ENCODE results near the gene MTUS2.

The MTUS2 gene

DNA sequence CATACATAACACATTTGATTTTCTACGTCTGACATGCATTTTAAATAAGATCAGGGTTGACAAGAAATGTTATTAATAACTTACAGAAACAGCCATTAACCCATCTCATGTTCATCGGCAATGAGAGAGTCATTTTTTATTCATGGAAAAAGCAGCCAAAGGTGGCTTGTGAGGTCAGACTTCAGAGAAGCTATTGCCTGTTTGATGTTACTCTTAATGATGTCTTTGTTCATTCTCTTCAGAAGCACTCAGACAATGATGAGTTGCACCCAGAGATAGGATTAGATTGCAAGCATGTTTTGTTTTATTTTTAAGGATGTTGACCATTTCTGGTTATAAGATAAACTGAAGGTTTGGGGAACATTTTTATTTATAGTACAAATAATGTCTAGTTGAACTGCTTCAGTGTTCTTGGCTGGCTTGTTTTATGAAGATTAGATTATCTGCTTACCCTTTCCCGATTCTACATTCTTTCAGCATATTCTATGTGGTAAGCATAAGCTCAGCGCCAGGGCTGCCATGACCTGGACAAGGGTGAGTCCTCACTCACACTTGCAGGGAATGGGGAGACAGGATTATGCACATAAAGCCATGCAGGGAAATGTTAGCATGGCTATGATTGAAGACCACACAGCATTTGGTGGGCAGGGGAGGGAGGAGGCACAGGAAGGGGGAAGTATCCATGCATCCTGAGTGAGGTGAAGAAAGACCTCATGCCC is 288.1 kb downstream of the MTUS2 start:
- DNase-seq (ENCODE audit: low read depth) = no peak

DNA sequence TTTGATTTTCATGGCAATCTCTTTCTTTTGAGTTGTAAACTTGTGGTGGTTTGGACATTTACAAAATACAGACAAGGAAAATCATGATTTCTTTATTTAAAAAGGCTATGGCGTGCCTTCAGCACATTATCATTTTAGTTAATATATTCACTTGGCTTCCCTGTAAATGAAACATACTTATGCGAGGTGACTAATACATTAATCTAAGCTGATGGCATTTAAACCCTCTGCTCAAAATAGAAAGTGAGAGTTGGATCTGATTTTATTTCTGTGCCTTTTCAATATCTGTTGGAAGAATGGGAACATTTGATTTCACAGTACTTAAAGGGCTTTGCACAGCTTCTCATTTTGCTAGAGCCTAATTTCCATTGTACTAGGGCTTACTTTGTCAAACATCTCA is 289.8 kb downstream of the MTUS2 start:
- DNase-seq (ENCODE audit: low read depth) = no peak

DNA sequence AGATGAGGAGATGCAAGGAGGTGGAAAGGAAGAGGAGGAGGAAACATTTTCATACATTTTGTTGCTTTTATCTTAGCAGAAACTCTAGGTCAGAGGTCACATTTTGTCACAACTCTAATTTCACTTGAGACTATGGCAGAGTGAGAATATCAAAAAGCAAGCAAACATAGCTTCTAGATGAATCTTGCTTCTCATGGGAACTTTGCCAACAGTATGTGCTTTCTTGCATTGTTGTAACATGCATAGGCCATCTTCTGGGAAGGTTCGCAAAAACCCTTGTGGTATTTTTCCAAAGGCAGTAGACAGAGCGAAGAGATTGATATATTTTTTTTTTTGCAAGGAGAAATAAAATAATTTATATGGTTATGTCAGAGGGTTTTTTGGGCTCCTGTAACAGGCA is 291.3 kb downstream of the MTUS2 start:
- DNase-seq (ENCODE audit: low read depth) = no peak

DNA sequence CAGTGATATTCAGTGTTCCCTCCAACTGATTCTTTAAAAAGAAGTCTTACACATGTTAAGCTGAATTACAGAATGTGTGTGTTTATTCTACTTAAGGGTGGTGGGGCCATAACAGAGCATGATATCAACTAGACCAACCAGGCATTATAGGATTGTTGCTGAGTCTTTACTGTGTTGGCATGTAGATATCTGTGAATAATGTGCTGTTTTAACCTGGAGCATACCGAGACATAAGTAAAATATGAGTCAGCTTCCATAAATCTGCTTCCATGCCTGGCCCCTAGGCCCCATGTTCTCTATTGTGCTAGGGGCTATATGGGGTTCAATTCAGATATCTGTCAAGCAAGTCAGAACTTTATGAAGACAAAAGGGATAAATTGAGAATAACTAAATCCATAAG is 295.7 kb downstream of the MTUS2 start:
- no peak for DNase-seq (ENCODE audit: low read depth)

DNA sequence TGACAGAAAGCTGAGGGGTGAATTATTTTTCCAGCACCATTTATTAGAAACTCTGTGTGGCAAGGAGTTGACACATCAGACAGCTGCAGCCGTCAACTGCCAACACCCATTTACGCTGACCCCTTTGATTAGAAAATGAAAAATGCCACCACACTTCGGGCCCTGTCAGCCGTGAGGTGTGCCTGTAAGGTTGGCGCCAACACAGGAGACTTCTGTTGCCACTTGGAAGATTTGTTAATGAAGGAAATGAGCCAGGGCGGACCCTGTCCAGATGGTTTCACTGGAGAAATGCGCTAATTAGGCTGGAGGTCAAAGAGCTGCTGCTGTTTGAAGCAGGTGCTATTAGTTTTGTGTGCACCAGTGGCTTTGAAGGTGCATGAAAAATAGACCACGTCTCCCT is 297.5 kb downstream of the MTUS2 start:
- no peak for DNase-seq (ENCODE audit: low read depth)

DNA sequence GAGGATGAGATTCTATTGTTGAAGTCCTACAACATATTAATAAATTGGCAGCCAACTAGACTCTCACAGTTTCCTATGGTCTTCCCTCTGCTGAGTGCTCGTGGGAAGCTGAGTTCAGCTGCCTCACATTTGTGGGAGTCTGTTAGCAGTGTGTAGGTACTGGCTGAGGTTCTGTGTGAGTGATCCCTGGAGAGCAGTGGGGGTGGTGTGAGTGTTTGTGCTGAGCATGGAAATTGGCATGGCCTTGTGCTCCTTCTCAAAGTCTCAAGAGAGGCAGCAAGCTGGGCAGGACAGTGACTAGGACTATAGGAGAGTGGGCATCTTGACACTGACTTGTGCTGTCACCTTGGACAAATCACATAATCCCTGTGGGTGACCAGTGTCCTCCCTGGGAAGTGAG is 298.3 kb downstream of the MTUS2 start:
- no peak for DNase-seq (ENCODE audit: low read depth)

DNA sequence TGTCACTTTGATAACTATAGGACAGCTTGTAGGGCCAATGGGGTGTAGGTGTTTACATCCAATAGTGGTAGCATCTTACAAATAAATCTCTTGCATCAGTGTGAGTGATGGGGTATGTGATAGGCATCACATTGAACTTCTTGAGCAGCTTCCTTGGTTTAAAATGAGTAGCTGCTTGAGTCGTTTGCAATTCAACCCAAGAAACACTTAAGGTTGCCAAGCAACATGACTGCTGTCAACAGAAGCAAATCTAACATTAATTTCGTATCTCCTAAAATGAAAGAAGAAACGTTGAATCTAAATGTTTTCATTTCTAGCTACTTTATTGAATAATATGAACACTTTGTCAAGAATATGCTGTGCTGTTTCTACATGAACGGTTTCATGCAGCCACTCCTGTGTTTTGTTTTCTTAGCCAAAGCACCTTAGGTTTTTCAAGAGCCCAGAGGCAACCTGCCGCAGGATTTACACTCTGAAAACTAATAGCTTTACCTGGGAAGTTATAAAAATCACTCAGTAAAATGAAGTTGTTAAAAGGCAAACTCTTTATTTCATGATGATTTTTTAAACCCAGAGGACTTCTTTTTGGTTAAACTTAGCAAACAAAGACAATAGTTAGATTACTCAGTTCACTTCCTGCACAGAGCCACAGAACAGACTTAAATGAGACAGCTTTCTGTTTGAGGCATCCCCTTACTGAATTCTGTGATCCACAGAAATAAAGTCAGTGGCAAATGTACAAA is 305.2 kb downstream of the MTUS2 start:
- no peak for DNase-seq (ENCODE audit: low read depth)

DNA sequence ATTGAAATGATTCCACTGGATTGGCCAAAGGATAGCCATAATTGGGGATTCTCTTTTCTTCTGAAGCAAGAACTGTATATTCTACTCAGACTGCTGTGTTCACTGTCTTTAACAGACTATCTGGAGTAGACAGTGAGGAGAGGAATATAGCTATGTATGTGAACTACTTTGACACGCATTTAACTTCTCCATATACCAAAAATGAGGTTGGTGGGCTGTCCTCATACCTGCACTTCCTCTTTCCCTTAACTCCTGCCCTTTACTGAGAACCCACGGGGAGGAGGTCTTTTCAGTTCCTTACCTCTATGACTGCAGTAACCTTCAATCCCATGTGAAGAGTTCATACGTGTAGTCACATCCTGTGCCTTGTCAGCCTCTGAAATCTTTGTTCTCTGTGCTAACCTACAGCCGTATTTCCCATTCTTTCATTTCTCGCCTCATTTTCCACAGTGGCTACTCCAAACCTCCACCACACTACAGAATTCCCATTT is 305.8 kb downstream of the MTUS2 start:
- no peak for DNase-seq (ENCODE audit: low read depth)

DNA sequence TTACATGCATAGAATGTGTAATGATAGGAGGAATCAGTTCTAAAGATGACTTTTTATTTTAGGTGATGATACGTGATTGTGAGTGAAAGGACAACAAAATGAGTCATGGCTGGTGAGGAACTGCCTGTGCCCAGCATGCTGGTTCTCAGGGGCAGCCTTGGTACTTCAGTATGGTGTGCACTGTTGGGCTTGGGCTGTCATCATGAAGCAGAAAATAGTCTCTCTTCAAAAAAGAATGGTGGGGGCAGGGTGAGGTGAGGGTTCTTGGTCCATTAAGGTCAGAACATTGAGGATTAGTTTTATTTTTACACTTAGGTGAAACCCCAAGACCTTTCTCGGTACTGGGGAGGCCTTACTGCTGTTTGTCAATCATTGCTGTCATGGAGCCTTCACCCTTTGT is 309.5 kb downstream of the MTUS2 start:
- no peak for DNase-seq (ENCODE audit: low read depth)

DNA sequence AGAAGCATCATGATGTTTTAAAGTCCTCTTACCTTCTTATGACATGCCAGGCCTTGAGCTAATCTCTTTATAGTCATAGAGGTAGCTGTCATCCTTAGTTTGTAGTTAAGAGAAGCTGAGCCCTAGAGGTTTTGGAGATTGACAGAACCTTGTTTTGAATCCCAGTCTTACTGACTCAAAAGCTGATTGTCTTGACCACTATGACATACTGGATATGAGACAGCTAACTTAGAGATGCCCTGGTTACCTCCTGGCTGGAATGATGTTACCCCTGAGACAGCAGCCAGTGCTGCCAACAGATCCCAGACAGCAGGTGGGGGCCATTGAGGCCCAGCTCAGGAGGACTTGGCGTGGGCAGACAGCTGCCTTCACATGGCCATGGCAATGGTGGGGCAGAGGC is 311.0 kb downstream of the MTUS2 start:
- DNase-seq (ENCODE audit: low read depth) = no peak

DNA sequence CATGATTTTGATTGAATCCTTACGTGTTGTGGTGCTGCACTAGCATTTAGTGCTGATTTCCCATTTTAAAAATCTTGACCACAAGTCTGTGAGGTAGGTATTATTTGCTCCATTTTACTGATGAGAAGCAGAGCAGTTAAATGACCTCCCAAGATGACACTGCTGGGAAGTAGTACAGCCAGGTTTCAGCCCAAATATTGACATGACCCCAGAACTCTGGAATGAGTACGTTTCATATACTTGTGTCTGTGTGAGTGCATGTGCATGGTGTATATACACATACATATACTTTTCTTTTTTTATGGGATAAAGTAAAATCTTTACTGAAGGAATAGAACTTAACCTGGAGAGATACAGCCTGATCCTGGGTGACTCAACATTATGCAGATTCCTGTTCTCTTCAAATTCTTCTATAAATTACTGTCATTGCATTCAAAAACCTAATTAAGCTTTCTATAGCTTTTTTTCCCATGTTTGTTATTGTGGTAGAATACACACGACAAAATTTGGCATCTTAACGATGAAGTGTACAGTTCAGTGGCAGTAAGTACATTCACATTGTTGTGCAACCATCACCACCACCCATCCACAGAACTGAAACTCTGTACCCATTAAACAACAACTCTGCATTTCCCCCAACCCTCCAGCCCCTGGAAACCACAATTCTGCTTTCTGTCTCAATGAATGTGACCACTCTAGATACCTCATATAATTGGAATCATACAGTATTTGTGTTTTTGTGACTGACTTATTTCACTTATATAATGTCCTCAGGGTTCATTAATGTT is 311.9 kb downstream of the MTUS2 start:
- no peak for DNase-seq (ENCODE audit: low read depth)

DNA sequence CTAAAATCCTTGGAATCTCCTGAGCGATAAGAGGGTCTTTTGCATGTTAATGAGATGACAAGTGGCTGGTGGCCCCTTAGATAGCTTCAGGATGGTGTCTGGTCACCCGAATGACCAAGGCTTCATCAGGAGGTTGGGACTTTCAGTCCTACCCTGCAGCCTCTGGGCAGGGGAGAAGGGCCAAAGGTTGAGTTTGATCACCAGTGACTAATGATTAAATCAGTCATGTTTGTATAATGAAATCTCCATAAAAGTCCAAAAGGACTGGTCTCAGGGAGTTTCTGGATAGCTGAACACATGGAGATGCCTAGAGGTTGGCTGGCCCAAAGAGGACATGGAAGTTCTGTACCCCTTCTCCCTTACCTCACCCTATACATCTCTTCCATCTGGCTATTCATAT is 316.2 kb downstream of the MTUS2 start:
- DNase-seq (ENCODE audit: low read depth) = no peak

DNA sequence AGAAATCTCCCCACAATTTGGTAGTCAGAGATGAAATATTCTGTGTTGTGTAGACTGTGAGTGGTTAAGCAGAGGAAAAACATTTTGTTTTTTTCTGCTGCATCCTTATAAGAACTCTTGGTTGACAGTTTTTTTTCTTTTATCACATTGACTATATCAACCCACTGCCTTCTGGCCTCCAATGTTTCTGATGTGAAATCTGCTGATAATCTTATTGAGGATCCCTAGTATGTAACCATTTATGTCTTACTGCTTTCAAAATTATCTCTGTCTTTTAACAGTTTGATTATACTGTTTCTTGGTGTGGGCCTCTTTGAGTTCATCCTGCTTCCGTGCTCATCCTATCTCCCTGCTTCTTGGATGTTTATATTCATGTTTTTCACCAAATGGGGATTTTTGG is 316.9 kb downstream of the MTUS2 start:
- no peak for DNase-seq (ENCODE audit: low read depth)

DNA sequence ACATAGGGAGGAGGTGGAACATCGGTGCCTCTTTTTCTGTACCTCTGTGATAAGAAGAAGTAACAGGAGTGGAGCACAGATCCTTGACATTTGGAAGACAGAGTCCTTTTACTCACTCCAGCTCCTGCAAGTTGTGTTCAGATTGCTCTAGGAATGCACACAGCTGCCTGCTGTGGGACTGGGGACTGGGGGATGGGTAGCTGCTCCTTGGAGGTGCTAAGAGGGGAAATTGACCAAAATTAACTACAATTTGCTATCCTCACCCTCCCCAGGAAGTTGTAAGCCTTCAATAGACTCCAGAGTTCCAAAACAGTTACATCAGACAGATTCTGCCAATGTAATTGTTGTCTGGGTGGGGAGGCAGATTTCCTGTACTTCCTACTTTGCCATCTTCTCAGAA is 317.9 kb downstream of the MTUS2 start:
- no peak for DNase-seq (ENCODE audit: low read depth)

DNA sequence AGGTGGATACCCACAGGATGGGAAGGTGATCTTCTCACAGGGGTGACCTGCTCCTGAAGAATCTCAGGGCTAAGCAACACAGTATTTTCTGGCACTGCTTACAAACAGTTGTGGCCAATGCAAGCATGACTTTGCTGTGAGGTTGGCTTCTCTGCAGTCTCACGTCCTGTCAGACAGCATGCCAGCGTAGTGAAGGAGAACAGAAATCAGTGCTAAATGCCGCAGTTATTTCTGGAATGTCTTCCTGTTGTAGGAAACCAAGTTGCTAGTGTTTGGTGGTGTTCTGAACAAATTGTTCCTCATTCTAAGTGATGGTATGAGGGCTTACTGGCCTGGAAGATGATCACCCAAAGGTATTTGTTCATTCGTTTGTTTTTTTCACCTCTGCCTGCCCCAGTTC is 320.1 kb downstream of the MTUS2 start:
- DNase-seq (ENCODE audit: low read depth) = no peak

DNA sequence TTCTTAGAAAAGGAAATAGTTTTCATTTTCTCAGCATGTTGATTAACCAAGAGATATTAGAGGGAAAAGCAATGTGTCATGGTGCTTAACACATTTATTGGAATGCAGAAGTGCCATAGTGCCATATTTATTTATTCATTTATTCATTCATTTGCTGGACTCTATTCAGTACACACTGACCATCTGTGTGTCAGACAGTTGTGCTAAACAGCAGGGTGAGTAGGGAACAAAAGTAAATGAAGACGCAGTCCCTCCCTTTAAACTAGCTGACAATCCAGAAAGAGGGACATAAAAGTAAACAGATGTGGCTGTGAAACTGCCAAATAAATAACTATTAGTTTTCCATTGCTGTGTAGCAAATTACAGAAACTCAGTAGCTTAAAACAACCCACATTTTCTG is 323.7 kb downstream of the MTUS2 start:
- DNase-seq (ENCODE audit: low read depth) = no peak

DNA sequence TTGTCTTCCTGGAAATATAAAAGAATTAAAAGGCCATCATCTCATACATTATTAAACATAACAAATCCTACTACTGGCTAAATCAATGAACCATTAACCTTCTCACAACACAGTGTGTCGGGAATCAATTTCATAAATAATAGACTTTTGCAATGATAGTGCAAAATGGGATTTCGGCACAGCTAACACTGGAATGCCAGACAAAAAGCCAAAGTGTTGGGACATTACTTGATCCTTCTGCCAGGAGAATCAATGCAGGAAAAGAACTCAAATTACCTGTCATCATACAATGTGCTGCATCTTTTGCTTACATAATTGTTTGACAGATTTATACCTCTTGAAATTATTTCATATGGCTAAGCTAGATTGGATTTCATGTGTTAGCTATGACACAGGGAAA is 334.3 kb downstream of the MTUS2 start:
- DNase-seq (ENCODE audit: low read depth) = no peak

DNA sequence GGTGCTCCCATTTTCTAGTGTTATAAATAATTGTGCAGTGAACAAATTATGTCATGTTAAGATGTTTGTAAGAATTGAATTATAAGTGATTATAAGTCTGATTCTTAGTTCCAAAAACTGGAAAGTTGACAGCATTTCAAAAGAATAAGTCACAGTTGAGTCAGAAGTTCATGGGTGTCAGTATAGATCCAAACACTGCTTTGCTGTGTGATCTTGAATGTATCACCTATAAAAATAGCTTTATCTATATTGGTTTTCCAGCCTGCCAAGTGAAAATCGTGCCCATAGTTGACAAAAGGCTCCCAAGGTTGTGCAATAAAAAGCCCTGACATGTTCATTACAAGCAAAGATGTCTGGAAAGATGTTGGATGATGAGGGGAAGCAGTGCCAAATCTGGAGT is 336.0 kb downstream of the MTUS2 start:
- DNase-seq (ENCODE audit: low read depth) = no peak

DNA sequence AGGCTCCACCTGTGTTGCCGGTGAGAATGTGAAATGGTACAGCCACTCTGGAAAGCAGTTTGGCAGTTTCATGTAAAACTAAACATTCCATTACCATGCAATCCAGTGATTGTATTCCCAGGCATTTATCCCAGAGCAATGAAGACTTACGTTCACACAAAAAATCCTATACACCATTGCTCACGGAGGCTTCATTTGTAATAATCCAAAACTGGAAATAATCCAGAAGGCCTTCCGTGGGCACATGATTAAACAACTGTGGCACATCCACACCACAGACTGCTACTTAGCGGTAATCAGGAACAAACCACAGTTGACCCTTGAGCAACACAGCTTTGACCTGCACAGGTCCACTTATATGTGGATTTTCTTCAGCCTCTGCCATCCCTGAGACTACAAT is 339.7 kb downstream of the MTUS2 start:
- no peak for DNase-seq (ENCODE audit: low read depth)

DNA sequence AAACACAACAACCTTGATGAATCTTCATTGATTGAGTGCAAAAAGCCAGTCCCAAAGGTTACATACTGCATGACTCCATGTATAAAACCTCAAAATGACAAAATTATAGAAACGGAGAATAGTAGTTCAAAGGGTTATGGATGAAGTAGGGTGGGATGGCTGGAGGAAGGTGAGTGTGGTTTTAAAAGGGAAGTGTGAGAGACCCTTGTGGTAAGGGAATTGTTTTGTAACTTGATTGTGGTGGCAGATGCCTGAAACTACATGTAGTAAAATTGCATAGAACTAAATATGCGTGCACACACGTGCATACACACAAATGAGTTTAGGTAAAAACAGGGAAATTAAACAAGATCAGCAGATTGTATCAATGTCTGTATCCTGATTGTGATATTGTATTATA is 340.7 kb downstream of the MTUS2 start:
- no peak for DNase-seq (ENCODE audit: low read depth)

DNA sequence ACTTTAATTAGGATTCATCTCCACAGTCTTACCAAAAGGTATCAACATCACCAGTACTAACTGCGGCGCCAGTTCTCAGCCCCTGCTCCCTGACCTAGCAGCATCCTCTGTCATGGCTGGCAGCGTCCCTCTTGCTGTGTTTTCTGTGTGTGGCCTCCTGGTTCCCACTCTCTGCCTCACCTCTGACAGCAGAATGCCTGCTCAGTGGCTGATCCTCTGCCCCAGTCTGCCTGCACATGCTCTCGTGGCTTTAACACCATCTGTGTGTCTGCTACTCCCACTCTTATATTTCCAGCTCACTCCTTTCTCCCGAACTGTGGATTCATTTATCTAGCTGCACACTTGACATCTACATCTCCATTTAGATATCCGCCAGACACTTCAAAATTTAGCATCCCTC is 341.5 kb downstream of the MTUS2 start:
- DNase-seq (ENCODE audit: low read depth) = no peak

DNA sequence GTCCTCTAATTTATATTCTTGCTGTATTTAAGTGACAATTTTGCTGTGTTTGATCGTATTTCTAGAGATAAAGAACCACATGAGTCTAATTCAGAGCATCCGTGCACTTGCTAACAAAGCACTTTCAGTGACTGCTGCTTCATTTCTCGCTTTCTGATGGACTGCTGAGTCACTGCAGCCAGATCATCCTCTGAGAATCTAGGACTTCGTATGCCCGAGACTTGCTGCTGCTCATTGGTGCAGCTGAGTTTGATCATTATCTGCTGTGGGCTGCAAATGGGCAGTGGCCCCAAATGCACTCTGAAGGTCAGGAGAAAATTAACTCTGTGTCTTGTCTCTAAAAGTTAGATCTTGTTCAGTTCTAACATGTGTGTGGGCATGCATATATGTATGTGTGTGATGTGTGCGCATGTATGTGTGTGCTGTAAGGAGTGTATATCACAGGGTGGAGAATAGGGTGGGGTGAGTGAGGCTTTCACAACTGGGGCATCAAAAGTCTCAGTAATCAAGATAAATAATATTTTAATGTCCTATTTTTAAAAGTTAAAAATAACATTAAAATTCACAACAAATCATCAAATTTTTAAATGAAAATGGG is 342.6 kb downstream of the MTUS2 start:
- DNase-seq (ENCODE audit: low read depth) = no peak

DNA sequence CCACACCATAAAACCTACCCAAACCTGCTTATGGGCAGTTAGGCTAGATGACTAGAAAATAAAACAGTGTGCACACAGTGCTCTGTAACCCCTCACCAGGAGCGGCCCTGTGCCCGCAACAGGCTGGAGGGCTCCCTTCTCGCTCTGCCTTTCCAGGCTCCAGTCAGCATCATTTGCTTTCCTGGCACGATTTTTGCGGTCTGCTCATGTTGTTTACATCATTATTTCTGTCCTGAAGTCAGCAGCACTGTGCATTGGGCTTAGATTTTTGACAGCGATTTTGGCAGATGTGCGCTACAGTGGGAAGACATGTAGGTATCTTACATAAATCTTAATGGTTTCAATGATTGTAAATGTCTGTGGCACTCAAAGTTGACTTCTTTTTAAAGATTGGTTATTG is 344.0 kb downstream of the MTUS2 start:
- DNase-seq (ENCODE audit: low read depth) = no peak

Data from activated T-cell treated with anti-CD3 and anti-CD28 coated beads for 24 hours (primary cell).